Suppressor macrophage treated with lipopolysaccharide for 1 hour (primary cell): ENCODE data around the gene ADCY1.

ENCODE experiments used
- DNase-seq, 3 donors: peaks; one replicate each; pipeline ENCODE4 v3.0.0-alpha.2; 2020 to 2022

Gene ADCY1

DNA sequence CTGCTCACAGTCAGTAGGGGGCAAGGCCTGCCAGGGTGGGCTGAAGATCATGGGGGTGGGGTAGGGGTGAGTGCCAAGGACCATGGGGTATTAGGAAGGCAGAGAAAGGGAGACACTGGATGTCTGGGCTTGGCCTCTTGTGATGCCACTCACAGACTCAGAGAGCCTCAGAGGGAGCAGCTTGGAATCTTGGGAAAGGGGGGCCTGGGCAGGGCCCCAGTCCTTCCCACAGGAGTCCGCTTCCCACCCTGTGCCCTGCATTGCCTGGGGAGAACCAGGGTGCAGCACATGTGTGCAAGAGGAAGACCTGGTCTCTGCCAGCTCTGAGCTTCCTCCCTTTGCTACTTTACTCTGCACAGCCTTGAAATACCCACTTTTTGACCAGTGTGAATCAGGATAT lies 4.3 kb downstream of the ADCY1 start:
- no peak for DNase-seq

DNA sequence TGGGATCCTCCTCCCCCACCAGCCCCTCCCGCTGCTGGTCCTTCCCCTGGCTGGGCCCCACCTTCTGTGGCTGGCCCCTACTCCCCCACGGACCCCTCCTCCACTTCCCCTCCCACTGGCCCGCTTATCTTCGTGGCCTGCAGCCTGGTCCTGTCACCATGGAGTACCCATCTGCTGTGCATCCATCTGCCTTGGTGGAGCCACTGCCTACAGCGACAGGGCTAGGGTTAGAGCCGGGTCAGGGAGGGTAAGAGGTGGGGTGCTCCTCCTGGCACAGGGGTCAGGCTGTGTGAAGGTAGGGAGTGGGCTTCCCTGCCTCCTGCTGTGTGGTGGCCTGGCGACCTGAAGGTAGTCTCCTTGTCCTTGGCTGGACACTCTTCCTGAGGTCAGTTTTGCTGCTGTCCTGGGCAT lies 5.2 kb downstream of the ADCY1 start:
- no peak for DNase-seq

DNA sequence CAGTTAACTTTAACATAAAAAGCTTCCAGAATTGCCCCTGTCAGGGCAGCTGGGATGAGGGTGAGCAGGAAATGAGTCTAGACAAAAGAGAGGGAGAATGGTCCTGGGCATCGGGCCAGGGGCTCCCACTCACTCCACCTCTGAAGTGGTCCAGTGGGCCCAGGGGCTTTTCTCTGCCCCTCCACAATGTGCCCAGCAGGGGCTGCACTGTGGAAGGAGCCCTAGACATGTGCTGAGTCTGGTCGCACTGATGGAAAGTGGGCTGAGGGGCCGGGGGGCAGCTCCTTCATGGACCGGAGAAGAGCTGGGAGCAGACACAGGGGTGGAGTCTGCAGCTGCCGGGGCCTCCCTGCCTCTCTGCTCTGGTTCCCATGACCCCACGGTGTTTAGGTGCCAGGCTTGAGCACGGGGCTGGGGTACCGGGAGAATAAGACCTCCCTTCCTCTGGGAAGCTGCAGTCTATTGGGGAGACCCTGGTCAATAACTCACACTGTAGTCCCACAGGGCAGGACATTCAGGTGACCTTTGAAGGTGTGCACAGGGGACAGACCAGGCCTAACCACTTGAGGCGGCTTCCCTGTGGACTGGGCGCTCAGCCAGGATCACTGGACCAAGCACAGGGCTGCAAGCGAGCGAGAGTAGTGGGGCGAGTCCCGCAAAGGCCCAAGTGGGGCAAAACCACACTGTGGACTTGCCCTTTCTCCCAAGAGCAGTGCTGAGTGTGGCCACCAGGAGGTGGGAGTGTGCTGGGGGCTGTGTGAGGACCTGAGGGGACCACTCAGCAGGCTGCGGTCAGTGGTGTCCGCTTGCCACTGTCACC lies 6.1 kb downstream of the ADCY1 start:
- DNase-seq, result no peak

DNA sequence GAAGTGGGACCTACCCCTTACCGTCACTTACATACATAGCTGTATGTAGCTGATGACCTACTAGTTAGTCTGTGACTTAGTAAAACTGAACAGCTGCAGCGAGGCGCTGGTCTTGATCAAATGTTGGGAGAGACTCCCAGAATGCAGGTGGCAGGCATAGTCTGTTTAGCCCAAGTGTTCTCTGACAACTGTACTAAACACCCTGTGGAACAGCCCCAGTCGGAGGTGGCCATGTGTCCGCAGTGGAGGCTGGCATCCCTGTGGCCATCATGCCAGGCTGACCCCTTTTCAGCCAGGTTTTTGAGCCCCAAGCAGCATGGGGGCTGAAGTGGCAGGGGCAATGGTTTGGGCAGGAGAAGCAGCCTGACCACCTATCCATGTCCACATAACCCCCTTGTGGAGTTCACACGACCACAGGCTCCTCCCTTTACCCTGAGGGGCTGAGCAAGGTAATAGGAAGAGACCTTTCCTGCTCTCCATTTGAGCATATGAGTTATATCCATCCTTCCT lies 7.2 kb downstream of the ADCY1 start:
- no peak for DNase-seq

DNA sequence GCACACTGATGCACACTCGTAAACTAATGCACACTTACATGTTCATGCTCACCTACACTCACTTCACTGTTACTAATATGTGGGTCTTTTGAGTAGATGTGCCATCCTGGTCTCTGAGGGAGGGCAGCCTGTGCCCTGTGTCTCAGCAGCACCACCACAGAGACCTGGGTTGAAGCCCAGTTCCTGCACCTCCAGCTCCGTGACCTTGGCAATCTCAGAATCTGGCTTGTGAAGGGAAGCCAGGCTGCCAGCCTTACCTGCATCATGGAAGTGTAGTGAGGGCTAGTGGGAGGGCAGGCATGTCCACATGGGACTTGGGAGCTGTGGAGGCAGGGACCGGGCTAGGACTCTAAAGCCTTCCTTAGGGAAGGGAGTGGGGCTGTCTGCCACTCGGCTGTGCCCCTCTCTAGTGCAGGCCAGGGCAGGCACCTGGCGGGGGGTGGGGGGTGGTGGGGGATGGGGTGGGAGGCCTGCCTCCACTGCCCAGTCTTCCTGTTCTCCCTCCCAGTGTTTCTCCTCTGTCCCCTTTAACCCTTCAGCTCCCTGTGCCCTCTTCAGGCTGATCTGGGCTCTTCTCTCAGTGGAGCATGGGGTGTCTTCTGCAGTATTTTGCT lies 8.1 kb downstream of the ADCY1 start:
- DNase-seq, result no peak

DNA sequence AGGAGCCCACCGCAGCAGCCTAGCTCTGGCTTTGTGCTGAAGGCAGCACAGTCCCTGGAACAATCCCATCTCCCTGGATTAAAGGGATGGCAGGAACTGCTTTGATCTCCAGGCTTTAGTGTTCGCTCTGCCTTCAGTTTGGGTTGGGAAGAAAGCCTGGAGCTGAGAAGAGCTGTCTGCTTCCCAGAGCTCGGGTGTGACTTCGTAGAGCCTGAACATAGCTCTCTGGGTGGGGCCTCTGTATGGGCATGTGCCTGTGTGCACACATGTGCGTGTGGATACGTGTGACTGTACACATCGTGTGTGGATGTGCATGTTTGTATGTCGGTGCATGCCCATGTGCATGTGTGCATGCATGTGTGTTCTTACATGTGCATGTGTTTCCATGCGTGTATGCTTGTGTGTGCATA lies 8.7 kb downstream of the ADCY1 start:
- no peak for DNase-seq

DNA sequence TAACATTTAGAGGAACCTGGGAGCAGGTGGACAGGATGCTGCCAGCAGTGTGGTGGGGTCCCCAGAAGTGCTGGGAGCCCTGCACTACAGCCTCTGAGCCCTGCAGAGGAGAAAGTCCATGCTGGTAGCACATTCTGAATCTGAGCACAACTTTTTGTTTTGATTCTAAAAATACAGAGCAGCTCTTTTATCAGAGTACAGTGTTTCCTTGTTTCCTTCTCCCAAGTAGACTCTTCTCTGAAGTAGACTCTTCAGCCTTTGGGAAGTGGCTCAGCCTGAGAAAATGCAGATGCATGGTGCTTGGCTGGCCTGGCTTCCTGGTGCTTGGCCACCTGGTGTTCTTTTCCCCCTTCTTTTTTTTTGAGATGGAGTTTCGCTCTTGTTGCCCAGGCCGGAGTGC lies 9.1 kb downstream of the ADCY1 start:
- no peak for DNase-seq

DNA sequence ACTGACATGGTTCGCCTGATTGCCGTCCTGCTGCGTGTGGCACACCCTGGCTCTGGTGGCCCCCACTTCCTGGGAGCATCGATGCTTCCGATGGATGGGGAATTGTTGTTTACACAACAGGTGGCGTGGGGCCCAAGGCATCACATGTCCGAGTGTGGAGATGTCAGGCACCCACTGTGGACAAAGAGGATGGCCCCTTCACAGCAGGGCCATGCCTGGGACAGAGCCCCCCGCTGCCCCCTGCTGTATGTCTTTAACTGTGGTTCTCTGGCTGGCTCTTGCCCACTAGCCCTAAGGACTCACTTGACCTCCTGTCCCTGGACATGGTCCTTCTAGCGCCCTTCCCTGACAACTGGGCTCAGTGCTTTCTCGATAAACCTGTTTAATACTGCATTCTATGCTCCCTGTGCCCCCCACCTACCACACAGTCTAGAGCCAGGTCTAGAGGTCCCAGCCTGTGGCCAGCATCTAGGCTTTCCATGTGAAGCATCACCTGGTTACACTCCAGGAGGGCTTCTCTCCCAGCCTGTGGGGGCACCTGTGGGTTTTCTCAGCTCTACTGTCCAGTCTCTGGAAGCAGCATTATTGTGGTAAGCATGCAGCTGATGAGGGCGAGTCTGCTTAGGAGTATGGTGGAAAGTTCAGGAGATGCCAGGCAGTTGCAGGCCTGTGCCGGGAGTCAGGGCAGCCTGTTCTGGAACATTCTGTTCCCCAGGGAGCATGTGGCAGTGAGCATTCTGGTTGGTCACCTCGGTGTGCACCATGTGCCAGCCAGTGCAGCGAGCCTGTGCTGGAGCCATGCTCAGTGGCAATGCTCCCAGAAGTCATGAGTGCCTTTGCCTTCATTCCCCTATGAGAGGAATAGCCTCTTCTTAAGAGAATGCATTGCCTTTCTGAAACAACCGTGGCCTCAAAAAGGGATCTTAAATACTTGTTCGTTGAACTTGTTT lies 10.4 kb downstream of the ADCY1 start:
- no peak for DNase-seq

DNA sequence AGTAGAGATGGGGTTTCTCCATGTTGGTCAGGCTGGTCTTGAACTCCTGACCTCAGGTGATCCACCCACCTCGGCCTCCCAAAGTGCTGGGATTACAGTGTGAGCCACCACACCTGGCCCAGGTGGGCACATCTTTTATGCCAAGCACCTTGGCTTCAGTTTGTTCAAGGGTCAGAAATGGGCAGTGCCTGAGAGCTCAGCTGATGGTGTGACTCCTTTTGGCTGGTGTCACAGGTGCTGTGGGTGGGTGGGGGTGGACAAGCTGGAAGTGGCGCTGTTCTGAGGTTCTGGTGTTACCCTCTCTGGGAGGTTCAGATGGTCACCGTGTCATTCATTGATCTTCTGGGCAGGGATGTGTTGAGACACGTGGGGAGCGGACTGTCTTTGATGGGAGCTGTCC lies 11.5 kb downstream of the ADCY1 start:
- DNase-seq, result no peak

DNA sequence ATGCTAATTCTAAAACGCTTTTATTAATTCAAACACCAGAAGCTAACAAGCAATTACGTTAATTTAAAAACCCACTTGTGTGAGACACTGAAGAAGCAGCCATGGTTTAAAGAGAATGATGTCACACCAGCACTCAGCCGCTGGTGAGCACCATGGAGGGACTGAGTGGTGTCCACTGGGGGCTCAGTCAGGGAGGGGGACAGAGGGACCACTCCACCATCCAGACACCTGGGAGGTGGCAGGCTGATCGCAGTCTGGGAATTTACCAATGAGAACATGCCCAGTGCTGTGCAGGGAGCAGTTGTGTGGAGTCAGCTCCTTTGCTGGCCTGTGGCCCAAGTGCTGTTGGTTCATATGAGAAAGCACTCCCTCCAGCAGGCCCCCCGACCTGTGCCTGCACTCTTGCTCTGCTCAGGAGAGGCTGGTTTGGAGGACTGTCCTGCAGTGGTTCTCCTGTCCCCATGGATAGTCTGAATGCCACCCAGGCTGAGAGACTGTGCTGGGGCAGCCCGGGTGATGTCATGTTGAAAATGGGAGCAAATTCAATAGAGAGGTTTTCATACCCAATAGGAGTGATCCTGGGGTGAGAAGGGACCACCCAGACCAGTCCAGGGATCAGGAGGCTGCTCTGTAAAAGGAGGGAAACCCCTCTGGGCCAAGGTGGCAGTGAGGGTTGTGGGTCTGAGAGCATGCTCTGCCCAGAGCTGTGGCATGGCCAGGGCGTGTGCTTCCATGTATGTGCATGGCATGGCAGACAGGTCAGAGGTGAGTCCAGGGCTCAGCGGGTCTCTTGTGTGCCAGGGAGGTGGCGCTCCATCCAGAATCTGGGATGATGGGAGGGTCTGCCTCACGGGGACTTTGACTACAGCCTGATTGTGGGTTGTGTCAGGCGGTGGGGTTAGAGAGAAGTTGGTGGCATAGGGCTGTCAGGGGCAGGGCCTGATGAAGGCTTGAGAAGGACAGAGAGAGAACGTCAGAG lies 12.7 kb downstream of the ADCY1 start:
- DNase-seq, result no peak

DNA sequence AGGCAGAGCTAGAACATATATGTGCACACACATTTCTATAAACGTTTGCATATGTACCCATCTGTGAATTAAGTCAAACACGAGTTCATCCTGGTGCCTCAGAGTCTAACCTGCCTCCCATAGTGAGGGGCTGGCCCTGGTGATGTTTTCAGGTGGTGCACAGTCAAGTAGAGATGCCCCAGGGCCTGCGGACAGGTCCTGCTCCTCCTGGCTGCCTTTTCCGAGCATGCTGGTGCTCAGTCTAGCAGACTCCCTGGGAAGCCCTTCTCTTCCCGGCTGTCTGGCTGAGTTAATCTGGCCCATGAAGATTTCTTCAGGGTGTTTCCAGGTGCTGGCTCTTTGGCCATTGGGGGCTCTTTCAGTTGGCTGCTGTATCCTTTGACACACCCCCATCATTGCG lies 14.3 kb downstream of the ADCY1 start:
- DNase-seq, result no peak

DNA sequence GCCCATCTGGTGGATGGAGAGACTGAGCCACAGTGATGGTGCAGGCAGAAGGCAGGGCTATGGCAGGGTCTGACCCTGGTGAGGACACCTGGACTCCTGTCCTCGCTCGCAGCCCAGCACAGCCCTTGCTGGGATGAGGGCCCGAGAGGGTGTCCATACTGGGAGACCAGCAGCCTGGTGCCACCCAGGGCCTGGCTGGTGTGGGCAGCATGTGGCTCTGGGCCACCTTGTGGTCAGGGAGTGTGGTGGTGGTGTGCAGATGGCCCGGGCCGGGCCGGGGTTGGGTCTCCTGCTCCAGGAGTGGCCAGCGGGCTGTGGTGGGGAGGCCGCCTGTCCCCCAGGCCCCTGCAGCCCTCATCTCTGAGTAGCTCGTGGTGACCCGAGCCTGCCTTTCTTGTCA lies 14.9 kb downstream of the ADCY1 start:
- no peak for DNase-seq

DNA sequence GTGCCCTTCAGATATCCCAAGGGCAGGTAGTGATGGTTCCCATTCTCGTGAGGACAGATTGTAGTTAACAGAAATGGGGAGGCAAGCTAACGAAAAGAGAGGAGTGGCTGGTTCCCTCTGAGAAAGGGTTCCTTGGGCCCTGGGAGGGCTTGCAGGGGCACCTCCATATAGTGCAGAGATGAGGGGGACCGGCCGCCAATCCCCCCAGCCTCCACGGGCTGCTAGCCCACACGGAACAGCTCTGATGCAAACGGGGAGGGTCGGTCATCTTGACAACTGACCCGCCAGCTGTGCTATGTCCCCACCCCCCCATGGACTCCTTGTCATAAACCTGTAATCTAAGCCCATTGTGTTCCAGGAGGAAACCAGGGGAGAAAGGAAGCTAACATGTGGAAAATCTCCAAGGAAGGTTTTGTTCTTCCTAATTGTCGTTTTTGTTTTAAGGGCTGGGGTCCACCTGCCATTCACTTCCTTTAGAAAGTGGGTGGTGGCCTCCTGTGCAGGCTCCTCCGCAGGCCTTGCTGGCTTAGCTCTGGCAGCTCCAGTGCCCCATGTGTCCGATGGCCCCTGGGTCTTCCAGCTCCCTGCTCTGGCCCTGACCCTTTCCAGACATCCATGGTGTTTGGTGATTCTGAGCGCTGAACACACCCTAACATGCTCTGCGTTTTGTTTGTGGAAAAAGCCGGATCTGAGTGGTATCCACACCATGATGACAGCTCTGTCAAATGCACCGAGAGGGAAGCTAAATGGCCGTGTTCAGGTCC lies 15.9 kb downstream of the ADCY1 start:
- no peak for DNase-seq

DNA sequence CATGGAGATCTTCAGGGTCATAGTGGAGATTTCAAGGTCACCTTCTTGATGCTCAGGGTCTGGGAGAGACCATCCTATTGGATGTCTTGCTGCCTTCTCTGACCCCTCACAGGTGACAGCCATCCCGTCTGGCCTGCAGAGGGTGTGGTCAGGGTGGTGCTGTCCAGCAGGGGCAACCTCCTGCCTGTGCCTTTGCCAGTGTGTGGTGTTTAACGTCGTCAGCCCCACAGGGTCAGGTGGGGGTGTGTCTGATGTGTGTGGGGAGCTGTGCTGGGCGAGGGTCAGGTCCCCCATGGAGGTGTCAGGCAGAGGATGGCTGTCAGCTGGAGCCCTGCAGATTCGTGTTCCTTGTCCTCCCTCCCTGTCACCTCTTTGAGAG lies 16.5 kb downstream of the ADCY1 start:
- no peak for DNase-seq

DNA sequence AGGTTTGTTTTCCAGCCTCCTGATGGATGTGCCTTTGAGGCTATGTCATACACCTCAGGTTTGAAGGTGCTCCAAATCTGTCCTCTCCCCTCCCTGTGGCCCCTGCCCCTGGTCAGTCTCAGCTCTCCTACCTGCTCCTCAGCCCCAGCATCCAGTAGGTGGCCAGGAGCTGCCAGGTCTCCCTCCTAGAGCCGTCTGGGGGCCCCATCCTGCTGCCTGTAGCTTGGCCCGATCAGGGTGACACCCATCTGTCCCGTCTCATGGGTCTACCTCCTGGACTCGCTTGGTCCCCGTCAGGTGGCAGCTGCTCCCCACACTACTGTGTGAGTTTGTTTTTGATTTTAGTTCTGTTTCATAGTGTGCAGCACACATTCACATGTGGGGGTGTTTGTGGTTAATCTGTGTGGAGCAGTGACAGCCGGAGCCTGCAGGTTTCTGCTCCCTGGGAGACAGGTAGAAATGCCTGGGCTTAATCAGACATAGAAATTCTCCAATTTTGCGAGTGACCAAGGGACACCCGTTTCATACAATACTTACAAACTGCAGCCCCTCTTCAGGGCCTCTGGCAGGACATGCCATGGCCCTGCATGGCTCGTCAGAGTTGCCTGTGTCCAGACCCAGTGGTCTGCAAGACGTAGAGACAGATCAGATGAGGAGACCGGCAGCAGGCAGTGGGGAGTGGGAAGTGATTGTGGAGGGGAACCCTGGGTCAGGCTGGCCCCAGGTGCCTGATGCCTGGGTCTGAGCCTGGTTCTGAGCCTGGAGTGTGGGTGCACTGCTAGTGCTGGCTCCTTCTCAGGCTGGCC lies 17.1 kb downstream of the ADCY1 start:
- DNase-seq, result no peak

DNA sequence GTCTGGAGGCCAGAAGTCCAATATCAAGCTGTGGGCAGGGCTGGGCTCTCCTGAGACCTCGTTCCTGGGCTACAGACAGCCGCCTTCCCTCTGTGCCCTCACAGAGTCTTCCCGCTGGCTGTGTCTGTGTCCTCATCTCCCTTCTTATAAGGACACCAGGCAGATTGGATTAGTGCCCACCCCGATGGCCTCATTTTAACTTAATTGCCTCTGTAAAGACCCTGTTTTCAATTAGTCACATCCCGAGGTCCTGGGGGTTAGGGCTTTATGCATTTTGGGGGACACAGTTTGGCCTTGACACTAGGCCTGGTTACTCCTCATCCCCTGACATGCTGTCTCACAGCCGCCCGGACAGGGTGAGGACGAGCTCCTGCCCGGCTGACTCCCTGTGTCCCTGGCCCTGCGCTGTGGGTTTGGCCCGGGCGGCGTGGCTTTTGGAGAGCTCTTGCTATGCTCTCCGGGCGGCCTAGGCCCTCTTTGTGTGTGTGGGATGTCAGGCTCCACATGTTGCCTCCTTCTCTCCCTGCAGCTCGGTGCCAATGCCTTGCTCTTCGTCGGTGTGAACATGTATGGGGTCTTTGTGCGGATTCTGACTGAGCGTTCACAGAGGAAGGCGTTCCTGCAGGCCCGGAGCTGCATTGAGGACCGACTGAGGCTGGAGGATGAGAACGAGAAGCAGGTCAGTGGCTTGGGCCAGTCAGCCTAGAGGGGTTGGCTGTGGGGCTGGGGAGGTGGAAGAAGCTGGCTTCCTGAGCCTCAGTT lies 18.2 kb downstream of the ADCY1 start:
- no peak for DNase-seq

DNA sequence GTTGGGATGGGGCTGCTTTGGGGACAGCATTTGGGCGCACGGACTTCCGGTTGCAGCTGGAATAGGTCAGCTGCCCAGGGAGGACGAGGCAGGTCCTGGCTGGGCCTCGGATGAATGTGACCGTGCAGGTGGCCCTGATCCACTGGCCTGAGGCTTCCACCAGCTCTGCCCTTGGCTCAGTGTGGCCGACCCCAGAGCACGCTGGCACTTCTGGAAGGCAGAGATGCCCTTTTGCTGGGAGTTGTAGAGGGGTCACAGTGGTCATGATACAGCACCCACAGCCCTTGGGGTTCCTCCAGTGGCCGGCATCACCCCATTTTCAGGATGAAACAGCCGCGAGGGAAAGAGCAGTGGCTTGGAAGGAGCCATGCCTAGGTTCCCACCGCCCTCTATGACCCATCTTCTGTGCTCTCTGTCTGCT lies 19.0 kb downstream of the ADCY1 start:
- DNase-seq, result no peak

DNA sequence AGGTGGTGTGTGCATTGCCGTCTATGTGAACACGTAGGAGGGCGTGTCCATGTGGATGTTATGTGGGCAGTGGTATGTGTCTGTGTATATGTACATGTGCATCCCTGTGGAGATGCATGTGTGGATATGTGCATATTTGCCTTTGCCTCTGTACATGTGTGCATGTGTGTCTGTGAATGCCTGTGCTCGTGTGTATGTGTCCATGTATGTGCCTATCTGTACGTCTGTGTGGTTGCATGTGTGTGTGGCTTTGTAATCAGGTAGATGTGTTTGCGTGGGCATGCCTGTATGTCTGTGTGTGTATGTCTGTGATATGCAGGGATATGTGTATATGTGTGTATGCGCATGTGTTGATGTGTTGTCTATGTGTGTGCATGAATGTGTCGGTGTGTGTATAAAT lies 19.7 kb downstream of the ADCY1 start:
- DNase-seq, result no peak

DNA sequence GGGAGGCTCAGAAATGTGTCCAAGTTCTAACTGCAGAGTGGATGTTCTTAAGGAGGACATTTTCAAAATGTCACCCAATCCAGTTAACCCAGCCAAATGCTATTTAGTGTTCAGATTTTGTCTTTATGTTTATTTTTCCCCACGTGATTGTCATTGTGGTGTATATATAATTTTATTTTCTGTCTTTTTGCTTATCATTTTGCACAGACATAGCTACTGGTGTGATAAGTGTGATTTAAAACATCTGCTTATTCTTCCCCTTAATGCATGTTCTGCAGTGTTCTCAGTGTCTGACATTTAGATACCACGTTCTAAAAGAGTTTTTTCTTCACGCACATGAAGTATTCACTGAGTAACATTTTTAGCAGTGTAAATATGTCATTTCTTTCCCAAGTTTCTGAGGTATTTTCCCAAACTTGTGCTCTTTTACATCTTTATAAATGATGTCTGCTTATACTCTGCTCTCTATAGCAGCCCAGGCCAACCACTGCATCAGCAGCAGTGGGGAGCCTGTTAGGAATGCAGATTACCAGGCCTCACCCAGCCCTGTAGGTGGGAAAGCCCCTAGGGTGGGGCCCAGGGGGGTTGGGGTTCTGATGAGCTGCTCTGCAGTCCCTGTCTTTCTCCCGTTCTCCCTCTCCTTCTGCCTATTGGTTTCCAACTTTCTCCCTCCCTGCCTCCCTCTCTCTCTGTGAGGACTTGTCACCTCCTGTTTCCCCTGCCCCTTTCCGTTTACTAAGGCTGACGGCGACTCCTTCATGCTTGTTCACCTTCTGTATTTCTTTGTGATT lies 20.8 kb downstream of the ADCY1 start:
- no peak for DNase-seq
